SK-N-SH treated with all-trans-retinoic acid at 6 μM for 48 hours (cell line): ENCODE results near the gene LRMDA.

Experiments
- ATAC-seq: fragments of 200-7000 bp; cut with Tn5 transposase; 3 replicates; pipeline ENCODE4 v1.9.1; 2020; ENCODE audit warnings: mild to moderate bottlenecking, moderate library complexity
- ARNTL ChIP-seq: fragments of 450-650 bp; formaldehyde crosslinking; IDR thresholded peaks from 2 replicates; pipeline ENCODE4 v1.5.0; 2020; ENCODE audit warnings: low read depth, mild to moderate bottlenecking, moderate library complexity, borderline replicate concordance
- BACH2 ChIP-seq: fragments of 250-450 bp; sonication (Bioruptor Pico); IDR thresholded peaks from 2 replicates; pipeline ENCODE4 v1.9.0; 2021; ENCODE audit warnings: mild to moderate bottlenecking, borderline replicate concordance
- CSDC2 ChIP-seq: fragments of 250-450 bp; sonication (Bioruptor Pico); IDR thresholded peaks from 2 replicates; pipeline ENCODE4 v1.5.0; 2020; ENCODE audit warnings: mild to moderate bottlenecking, moderate library complexity
- ESRRG ChIP-seq: fragments of 250-450 bp; sonication (Bioruptor Pico); IDR thresholded peaks from 2 replicates; pipeline ENCODE4 v1.6.1; 2021; ENCODE audit warnings: mild to moderate bottlenecking
- GLIS3 ChIP-seq: fragments of 250-450 bp; sonication (Bioruptor Pico); IDR thresholded peaks from 2 replicates; pipeline ENCODE4 v1.5.0; 2020; ENCODE audit warnings: mild to moderate bottlenecking, moderate library complexity
- ISL1 ChIP-seq: fragments of 250-450 bp; sonication (Bioruptor Pico); IDR thresholded peaks from 2 replicates; pipeline ENCODE4 v2.1.2; 2022; ENCODE audit warnings: mild to moderate bottlenecking, moderate library complexity
- OSR1 ChIP-seq: fragments of 250-450 bp; sonication (Bioruptor Pico); IDR thresholded peaks from 2 replicates; pipeline ENCODE4 v1.8.0; 2022; ENCODE audit warnings: moderate library complexity, mild to moderate bottlenecking, inconsistent platforms
- PATZ1 ChIP-seq: fragments of 250-450 bp; sonication (Bioruptor Pico); IDR thresholded peaks from 2 replicates; pipeline ENCODE4 v1.8.0; 2020; ENCODE audit warnings: mild to moderate bottlenecking, moderate library complexity, borderline replicate concordance
- POU6F1 ChIP-seq: fragments of 250-450 bp; sonication (Bioruptor Pico); IDR thresholded peaks from 2 replicates; pipeline ENCODE4 v1.8.0; 2021; ENCODE audit warnings: low read depth, mild to moderate bottlenecking, moderate library complexity, borderline replicate concordance
- PPARA ChIP-seq: fragments of 250-450 bp; sonication (Bioruptor Pico); IDR thresholded peaks from 2 replicates; pipeline ENCODE4 v1.5.0; 2020; ENCODE audit warnings: mild to moderate bottlenecking, borderline replicate concordance
- RARB ChIP-seq: fragments of 250-450 bp; sonication (Bioruptor Pico); IDR thresholded peaks from 2 replicates; pipeline ENCODE4 v1.8.0; 2021; ENCODE audit warnings: mild to moderate bottlenecking, moderate library complexity
- SNAI2 ChIP-seq: fragments of 250-450 bp; sonication (Bioruptor Pico); IDR thresholded peaks from 2 replicates; pipeline ENCODE4 v1.5.0; 2020; ENCODE audit warnings: mild to moderate bottlenecking, moderate library complexity
- TCF4 ChIP-seq: fragments of 250-450 bp; sonication (Bioruptor Pico); IDR thresholded peaks from 2 replicates; pipeline ENCODE4 v1.8.0; 2021; ENCODE audit warnings: mild to moderate bottlenecking, moderate library complexity, borderline replicate concordance
- TOX ChIP-seq: fragments of 250-450 bp; sonication (Bioruptor Pico); IDR thresholded peaks from 2 replicates; pipeline ENCODE4 v1.8.0; 2021; ENCODE audit warnings: mild to moderate bottlenecking, moderate library complexity, borderline replicate concordance
- ZC3H10 ChIP-seq: fragments of 250-450 bp; sonication (Bioruptor Pico); IDR thresholded peaks from 2 replicates; pipeline ENCODE4 v1.5.1; 2021; ENCODE audit warnings: mild to moderate bottlenecking, moderate library complexity
- ZFP3 ChIP-seq: fragments of 250-450 bp; sonication (Bioruptor Pico); IDR thresholded peaks from 2 replicates; pipeline ENCODE4 v1.5.0; 2020; ENCODE audit warnings: mild to moderate bottlenecking, moderate library complexity
- ZFP30 ChIP-seq: fragments of 450-650 bp; formaldehyde crosslinking; IDR thresholded peaks from 2 replicates; pipeline ENCODE4 v1.5.0; 2022; ENCODE audit warnings: mild to moderate bottlenecking, moderate library complexity
- ZNF565 ChIP-seq: fragments of 450-650 bp; formaldehyde crosslinking; conservative IDR thresholded peaks from 2 replicates; pipeline ENCODE4 v1.5.0; 2020; ENCODE audit warnings: low read depth, mild to moderate bottlenecking, moderate library complexity
- ZNF70 ChIP-seq: fragments of 450-650 bp; formaldehyde crosslinking; IDR thresholded peaks from 2 replicates; pipeline ENCODE4 v1.5.0; 2020; ENCODE audit warnings: mild to moderate bottlenecking, moderate library complexity
- ZNF8 ChIP-seq: fragments of 450-650 bp; formaldehyde crosslinking; IDR thresholded peaks from 2 replicates; pipeline ENCODE4 v1.5.0; 2020; ENCODE audit warnings: mild to moderate bottlenecking, moderate library complexity
- TF ChIP-seq, protein P1 (sequence below): fragments of 250-450 bp; sonication (Bioruptor Pico); IDR thresholded peaks from 2 replicates; pipeline ENCODE4 v1.5.1; 2020; ENCODE audit warnings: low read depth, mild to moderate bottlenecking, moderate library complexity
- TF ChIP-seq, protein P2 (sequence below): fragments of 250-450 bp; sonication (Bioruptor Pico); IDR thresholded peaks from 2 replicates; pipeline ENCODE4 v1.5.0; 2020; ENCODE audit warnings: mild to moderate bottlenecking, moderate library complexity
- TF ChIP-seq, protein P3 (sequence below): fragments of 250-450 bp; sonication (Bioruptor Pico); IDR thresholded peaks from 2 replicates; pipeline ENCODE4 v1.5.1; 2021; ENCODE audit warnings: mild to moderate bottlenecking, moderate library complexity

The LRMDA gene

DNA sequence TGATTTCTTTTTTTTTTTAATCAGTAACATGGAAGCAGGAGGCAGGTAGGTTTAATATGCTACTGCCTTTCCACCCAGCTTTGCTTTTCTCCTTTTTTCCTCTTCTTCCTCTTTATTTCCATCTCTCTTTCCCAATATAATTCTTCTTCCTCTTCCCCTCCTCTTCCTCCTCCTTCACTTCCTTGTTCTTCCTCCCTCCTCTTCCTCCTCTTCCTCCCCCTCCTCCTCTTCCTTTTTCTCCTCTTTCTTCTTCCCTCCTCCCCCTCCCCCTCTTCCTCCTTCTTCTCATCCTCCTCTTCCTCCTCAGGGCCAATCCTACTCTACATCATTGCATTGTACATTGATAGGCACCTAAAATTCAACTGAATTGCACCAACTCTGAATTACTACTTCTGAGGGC lies 41.2 kb upstream of the LRMDA start:
- ATAC-seq = no peak
- TF ChIP-seq PATZ1 (CRISPR knock-in tag) (no peak), ZNF70 (CRISPR knock-in tag) (no peak), GLIS3 (CRISPR knock-in tag) (no peak), SNAI2 (CRISPR knock-in tag) (no peak), ARNTL (CRISPR knock-in tag) (no peak), PPARA (CRISPR knock-in tag) (no peak), CSDC2 (CRISPR knock-in tag) (no peak), ZNF565 (no peak), ZFP30 (CRISPR knock-in tag) (no peak), OSR1 (CRISPR knock-in tag) (no peak), POU6F1 (CRISPR knock-in tag) (no peak), ISL1 (CRISPR knock-in tag) (no peak), ESRRG (CRISPR knock-in tag) (no peak), RARB (CRISPR knock-in tag) (no peak), TOX (no peak), ZNF8 (CRISPR knock-in tag) (no peak)
- TF ChIP-seq, protein P1, sequence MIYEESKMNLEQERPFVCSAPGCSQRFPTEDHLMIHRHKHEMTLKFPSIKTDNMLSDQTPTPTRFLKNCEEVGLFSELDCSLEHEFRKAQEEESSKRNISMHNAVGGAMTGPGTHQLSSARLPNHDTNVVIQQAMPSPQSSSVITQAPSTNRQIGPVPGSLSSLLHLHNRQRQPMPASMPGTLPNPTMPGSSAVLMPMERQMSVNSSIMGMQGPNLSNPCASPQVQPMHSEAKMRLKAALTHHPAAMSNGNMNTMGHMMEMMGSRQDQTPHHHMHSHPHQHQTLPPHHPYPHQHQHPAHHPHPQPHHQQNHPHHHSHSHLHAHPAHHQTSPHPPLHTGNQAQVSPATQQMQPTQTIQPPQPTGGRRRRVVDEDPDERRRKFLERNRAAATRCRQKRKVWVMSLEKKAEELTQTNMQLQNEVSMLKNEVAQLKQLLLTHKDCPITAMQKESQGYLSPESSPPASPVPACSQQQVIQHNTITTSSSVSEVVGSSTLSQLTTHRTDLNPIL = no peak
- TF ChIP-seq, protein P2, sequence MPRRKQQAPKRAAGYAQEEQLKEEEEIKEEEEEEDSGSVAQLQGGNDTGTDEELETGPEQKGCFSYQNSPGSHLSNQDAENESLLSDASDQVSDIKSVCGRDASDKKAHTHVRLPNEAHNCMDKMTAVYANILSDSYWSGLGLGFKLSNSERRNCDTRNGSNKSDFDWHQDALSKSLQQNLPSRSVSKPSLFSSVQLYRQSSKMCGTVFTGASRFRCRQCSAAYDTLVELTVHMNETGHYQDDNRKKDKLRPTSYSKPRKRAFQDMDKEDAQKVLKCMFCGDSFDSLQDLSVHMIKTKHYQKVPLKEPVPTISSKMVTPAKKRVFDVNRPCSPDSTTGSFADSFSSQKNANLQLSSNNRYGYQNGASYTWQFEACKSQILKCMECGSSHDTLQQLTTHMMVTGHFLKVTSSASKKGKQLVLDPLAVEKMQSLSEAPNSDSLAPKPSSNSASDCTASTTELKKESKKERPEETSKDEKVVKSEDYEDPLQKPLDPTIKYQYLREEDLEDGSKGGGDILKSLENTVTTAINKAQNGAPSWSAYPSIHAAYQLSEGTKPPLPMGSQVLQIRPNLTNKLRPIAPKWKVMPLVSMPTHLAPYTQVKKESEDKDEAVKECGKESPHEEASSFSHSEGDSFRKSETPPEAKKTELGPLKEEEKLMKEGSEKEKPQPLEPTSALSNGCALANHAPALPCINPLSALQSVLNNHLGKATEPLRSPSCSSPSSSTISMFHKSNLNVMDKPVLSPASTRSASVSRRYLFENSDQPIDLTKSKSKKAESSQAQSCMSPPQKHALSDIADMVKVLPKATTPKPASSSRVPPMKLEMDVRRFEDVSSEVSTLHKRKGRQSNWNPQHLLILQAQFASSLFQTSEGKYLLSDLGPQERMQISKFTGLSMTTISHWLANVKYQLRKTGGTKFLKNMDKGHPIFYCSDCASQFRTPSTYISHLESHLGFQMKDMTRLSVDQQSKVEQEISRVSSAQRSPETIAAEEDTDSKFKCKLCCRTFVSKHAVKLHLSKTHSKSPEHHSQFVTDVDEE (CRISPR knock-in tag) = no peak

GRCh38 chr10:75392271-75392670 lies 39.2 kb upstream of the LRMDA start:
- no peak for ATAC-seq
- no peak for TF ChIP-seq ZC3H10 (CRISPR knock-in tag)
- TF ChIP-seq OSR1 (CRISPR knock-in tag) = no peak
- TF ChIP-seq ZNF8 (CRISPR knock-in tag) = no peak
- TF ChIP-seq ZNF565 = no peak
- TF ChIP-seq ISL1 (CRISPR knock-in tag) = no peak
- TF ChIP-seq CSDC2 (CRISPR knock-in tag) = no peak
- TF ChIP-seq ZFP3 = no peak
- no peak for TF ChIP-seq ZFP30 (CRISPR knock-in tag)
- no peak for TF ChIP-seq BACH2 (CRISPR knock-in tag)
- TF ChIP-seq ZNF70 (CRISPR knock-in tag) = no peak
- TF ChIP-seq TCF4 (CRISPR knock-in tag) = no peak
- TF ChIP-seq GLIS3 (CRISPR knock-in tag) = no peak
- TF ChIP-seq, protein P3, sequence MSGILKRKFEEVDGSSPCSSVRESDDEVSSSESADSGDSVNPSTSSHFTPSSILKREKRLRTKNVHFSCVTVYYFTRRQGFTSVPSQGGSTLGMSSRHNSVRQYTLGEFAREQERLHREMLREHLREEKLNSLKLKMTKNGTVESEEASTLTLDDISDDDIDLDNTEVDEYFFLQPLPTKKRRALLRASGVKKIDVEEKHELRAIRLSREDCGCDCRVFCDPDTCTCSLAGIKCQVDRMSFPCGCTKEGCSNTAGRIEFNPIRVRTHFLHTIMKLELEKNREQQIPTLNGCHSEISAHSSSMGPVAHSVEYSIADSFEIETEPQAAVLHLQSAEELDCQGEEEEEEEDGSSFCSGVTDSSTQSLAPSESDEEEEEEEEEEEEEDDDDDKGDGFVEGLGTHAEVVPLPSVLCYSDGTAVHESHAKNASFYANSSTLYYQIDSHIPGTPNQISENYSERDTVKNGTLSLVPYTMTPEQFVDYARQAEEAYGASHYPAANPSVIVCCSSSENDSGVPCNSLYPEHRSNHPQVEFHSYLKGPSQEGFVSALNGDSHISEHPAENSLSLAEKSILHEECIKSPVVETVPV (CRISPR knock-in tag) = no peak
- TF ChIP-seq ARNTL (CRISPR knock-in tag) = no peak
- TF ChIP-seq, protein P2 (CRISPR knock-in tag) = no peak
- TF ChIP-seq SNAI2 (CRISPR knock-in tag) = no peak
- TF ChIP-seq TOX = no peak
- TF ChIP-seq POU6F1 (CRISPR knock-in tag) = no peak
- TF ChIP-seq, protein P1 = no peak
